Measurements from ENCODE around the gene TEAD1. TPM values are rescaled to one million over a fixed set of nuclear protein-coding genes. Genes with fewer than 3 reads are reported as not detected.
A peak's percentile ranks its signal among the peaks of the same experiment; 100 is the strongest.

The TEAD1 gene
- total RNA-seq, 1 donor: under 0.01 TPM

DNA sequence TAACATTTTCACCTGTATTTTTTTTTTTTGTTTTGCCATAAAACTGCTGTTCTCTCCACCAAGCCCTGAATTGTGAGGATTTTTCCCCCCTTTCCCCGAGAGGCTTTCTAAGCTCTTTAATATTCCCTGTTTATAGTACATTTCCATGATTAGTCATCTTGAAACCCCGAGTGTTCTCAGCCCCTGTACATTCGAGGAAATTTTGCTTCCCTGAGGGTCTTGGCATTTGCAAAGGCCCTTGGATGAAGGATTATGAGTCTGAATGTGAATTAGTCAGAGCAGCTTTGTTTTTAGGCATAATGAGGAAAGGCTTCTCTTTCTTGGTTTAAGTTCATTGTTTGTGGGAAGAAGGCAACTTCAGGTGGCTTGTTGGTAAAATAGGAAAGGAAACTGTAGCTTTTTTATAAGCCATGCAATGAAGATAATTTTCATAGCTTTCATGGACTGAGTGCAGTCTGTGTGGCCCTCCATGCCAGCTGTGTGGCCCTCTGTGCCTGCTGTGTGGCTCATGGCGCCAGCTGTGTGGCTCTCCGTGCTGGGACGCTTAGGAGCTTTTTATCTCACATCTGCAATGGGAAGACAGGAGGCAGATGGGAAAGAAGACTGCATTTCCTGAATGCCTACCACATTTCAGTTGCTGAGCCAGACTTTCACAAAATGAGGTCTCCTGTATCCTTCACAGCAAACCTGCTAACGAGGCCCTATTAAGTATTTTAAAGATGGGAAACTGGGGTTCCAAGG, 129.0 kb downstream of the TEAD1 start:
- no peak for DNase-seq (ENCODE audit: low read depth in 2 of 3, low spot score in 2 of 3)

DNA sequence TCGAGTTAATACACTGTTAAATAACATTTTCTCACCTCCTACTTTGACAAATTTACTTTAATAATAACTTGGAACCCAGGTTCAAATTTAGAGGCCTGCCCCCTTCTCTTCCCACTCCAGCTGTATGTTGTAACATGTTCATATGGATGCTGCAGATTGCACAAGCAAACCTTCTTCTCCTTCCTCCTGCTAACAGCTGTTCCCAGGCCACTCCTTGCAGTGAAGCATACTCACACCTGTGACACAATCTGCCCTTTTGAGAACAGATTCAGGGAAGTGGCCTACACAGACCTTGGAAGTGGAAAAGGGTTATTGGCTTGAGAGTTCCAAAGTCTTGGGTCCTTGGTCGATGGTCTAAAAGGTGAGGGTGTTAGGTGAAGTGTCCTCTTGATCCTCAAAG, 131.9 kb downstream of the TEAD1 start:
- DNase-seq (ENCODE audit: low read depth in 2 of 3, low spot score in 2 of 3): no peak

DNA sequence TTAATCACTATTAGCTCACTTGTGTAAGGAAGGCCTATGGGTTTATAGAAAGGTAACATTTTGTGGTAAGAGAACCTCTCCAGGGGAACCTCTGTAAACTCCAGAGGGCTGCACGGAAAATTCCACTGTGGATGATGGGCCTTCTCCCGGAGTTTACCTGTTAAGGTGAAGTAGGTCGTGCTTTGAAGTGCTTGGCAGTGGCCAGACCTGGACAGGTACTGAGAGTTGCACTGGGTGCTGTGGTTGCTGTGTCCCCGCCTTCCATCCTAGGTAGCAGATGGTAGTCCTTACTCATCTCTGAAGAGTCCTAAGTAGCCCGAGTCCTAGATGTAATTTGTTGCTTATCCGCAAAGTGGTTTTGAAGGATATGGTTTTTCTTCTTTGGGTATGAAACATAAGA, 133.4 kb downstream of the TEAD1 start:
- DNase-seq (ENCODE audit: low read depth in 2 of 3, low spot score in 2 of 3): no peak

DNA sequence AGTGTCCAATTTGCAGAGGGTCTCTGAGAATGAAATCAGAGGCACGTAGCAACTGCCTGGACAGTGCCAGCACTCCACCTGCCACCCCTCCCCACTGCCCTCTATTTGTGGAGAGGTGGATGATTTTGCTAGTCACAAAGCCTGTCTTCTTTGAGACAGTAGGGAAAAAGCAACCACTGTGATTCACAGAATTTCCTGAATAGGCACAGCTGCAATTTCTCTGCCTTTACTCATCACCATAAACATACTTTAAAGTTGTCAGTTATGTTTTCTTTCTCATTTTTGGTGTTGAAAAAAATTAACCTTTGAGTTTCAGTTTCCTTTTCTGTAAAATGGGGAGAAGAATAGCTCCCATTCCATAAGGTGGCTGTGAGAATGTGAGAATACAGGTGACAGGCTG, 134.3 kb downstream of the TEAD1 start:
- no peak for DNase-seq (ENCODE audit: low read depth in 2 of 3, low spot score in 2 of 3)

DNA sequence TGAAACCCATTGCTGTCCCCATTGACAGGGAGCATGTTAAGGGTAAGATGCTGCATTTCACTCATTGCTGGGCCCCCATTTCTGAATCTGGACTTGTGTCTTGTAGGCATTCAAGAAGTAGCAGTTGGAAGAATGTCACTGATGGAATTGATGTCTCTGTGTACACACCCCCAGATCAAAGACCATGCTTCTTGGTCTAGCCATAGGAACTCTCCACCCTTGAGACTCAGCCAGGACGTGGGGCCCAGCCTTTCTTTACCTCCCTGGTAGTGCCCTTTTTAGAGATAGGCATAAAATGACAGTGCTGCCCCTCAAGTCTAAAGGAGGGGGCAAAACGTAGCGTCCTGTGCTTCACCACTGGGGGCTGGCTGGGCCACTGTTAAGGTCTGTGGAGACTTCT, 135.1 kb downstream of the TEAD1 start:
- no peak for DNase-seq (ENCODE audit: low read depth in 2 of 3, low spot score in 2 of 3)

DNA sequence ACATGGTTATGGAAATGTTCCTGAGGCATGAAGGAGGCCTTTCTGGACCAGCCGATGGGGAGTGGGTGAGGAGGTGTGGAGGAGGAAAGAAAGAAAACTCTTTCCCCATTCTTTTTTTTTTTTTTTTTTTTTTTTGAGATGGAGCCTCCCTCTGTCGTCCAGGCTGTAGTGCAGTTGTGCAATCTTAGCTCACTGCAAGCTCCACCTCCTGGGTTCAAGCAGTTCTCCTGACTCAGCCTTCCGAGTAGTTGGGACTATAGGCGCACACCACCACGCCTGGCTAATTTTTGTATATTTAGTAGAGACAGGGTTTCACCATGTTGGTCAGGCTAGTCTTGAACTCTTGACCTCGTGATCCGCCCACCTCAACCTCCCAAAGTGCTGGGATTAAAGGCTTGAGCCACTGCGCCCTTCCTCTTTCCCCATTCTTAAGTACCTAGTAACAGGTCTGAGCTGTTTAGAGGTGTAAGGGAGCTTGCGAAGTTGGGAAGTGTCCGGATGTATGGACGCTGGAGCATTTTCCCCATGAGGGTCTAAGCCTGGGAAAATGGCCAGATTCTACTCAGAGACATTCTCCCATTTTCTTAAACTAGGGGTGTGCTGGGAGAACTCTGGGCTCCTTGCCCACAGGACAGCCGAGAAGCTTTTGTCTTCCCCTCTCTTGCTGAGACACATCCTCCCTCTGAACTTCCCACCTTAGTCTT, 135.8 kb downstream of the TEAD1 start:
- no peak for DNase-seq (ENCODE audit: low read depth in 2 of 3, low spot score in 2 of 3)

DNA sequence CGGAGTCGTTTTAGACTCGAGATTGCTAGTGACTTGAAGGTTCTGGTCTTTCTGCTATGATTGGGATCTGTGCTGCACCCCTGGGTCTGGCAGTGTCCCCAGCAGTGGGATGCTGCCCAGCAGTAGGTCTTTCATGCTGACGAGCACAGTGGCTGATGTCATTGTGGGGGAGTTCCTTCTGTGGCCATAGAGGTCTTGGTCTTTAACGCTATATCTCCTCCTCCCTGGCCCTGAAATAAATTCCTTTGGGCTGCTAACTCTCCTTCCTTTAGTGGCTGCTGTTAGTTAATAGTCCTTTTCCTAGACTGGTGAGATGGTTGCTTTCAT, 136.3 kb downstream of the TEAD1 start:
- DNase-seq (ENCODE audit: low read depth in 2 of 3, low spot score in 2 of 3): no peak

- DNase-seq (ENCODE audit: low read depth in 2 of 3, low spot score in 2 of 3): no peak
Measured at GRCh38 chr11:12811861-12812260, 137.6 kb downstream of the TEAD1 start.

DNA sequence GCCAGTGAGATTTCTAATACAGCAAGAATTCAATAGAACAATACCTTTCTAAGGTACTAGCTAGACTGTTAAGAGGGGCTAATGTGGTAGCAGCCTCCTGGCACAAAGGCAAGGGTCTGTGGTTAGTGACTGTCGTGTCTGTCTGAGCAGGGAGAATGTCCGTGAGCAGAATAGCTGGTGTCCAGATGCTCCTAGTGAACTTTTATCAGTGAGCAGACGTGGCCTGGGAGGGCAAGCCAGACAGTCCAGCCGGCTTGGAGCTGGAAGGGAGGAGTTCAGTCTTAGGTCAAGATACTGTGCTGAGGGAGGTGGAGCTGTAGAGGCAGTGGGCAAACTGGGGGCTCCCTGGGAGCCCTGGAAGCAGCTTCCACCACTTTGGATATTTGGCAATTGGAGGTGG, 138.6 kb downstream of the TEAD1 start:
- DNase-seq (ENCODE audit: low read depth in 2 of 3, low spot score in 2 of 3): no peak

DNA sequence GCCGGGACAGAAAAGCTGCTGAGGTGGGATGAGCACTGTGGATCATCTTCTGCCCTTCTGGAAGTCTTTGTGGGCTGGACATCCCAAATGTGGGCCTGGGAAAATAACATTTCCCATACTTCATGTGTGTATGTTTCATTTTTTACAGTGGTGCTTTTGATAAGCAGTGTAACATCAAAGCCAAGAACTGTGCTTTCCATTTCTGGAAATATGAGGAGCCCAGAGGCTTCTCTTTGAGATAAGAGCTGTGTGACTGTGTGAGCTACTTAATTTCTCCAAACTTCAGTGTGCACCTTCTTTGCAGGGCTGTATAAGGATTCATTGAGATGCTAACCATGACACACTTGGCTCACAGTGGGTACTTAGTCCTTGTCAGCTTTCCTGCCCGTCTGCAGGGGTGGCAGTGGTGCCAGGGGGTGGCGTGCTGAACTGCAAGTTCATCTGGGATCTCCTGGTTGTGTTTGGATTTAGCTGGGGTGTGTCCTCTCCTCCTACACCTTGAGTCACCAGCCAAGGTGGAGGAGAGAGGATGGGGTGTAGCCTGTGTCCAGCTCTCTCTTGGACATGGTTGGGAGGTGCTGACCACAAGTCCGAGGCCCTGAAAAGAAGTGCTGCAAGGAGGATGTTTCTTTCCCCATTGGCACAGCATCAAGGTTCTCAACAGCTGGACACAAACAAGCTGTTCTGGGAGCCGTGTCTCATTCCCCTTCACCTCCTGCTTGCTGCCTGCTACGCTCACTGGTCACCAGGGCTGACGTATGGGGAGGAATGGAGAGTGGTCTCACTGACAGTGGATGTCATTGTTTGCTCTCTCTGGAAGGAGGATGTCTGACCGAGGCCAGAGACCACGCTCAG, 139.4 kb downstream of the TEAD1 start:
- no peak for DNase-seq (ENCODE audit: low read depth in 2 of 3, low spot score in 2 of 3)

- DNase-seq (ENCODE audit: low read depth in 2 of 3, low spot score in 2 of 3): no peak
Measured at GRCh38 chr11:12815129-12815480, 140.9 kb downstream of the TEAD1 start.

GRCh38 chr11:12815931-12816494, 141.8 kb downstream of the TEAD1 start:
- peak in 1 of 3 donors; percentile 26 for DNase-seq (ENCODE audit: low read depth in 2 of 3, low spot score in 2 of 3)

- no peak for DNase-seq (ENCODE audit: low read depth in 2 of 3, low spot score in 2 of 3)
Measured at GRCh38 chr11:12817681-12818332, 143.6 kb downstream of the TEAD1 start.

- no peak for DNase-seq (ENCODE audit: low read depth in 2 of 3, low spot score in 2 of 3)
Measured at GRCh38 chr11:12818333-12819015, 144.3 kb downstream of the TEAD1 start.

DNA sequence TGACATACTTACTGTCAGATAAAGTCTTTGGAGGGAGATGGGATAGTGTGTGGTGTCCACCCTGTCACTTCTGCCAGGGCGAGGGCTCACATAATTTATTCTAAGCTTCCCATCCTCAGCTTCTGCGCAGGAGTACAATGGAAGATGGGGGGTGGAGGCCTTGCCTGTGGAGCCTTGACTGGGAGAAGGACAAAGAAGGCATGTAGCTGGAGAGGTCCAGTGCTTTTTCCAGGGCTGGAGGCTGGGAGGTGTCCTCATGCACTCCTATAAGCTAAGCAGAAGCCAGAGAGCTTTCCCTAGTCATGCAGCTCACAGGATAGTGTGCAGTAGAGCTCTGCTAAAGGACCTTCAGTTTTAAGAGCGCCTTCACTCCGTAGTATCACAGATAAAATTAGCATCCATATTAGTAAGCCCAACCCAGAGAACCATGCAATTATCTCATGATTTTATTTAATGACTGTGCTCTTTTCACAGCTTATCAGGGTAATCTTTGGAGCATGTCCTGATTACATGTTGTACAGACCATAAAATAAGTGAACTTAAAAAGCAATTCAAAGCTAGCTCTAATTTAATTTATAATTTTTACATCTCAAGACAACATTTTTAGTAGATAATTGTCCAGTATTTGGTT, 148.3 kb downstream of the TEAD1 start:
- no peak for DNase-seq (ENCODE audit: low read depth in 2 of 3, low spot score in 2 of 3)

- no peak for DNase-seq (ENCODE audit: low read depth in 2 of 3, low spot score in 2 of 3)
Measured at GRCh38 chr11:12824281-12825041, 150.2 kb downstream of the TEAD1 start.

DNA sequence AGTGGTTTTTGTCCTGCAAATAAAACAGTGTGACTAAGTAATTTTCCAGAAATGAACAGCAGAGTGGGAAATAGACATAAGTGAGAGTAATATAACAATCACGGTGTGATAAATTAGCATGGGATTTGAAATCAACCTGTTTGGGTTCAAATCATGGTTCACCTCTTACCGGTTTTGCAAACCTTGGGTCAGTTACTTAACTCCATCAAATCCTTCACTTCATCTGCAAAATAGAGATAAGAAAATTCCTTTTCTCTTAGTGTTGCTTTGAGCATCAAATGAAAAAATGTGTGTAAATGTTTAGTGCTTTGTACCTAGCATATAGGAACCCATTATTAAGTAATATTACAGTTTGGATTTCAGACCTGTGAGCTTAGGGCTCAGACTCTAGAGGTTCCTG, 152.2 kb downstream of the TEAD1 start:
- DNase-seq (ENCODE audit: low read depth in 2 of 3, low spot score in 2 of 3): no peak

- no peak for DNase-seq (ENCODE audit: low read depth in 2 of 3, low spot score in 2 of 3)
Measured at GRCh38 chr11:12827369-12827768, 153.1 kb downstream of the TEAD1 start.
